Neural cell (in vitro differentiated cells): ENCODE results near the gene DRD4.

Experiments
- CTCF ChIP-seq: fragments of 450-650 bp; IDR thresholded peaks from 2 replicates; pipeline ENCODE4 v1.5.1; 2014; ENCODE audit warnings: antibody characterized with exemption, mild to moderate bottlenecking, moderate library complexity; ENCODE audit not compliant: poor library complexity, severe bottlenecking
- EP300 ChIP-seq: fragments of 450-650 bp; conservative IDR thresholded peaks from 2 replicates; pipeline ENCODE4 v1.6.1; 2014; ENCODE audit warnings: antibody characterized with exemption, mild to moderate bottlenecking, moderate library complexity; ENCODE audit not compliant: poor library complexity, severe bottlenecking
- EZH2 ChIP-seq: fragments of 200-600, 300-800 bp; shearing (Covaris generic), sonication (generic); IDR thresholded peaks from 2 replicates; pipeline ENCODE4 v1.6.1; 2014; ENCODE audit warnings: antibody characterized with exemption, low read length, borderline replicate concordance, mild to moderate bottlenecking; ENCODE audit not compliant: insufficient read depth, poor library complexity, severe bottlenecking
- POLR2AphosphoS5 ChIP-seq: IDR thresholded peaks from 2 replicates; pipeline ENCODE4 v1.6.1; 2012
- REST ChIP-seq: IDR thresholded peaks from 2 replicates; pipeline ENCODE4 v1.6.1; 2012; ENCODE audit warnings: borderline replicate concordance
- TAF1 ChIP-seq: IDR thresholded peaks from 2 replicates; pipeline ENCODE4 v1.6.1; 2012; ENCODE audit warnings: low read depth

GRCh38 chr11:653837-654236 lies 16.8 kb downstream of the DRD4 start:
- TF ChIP-seq CTCF (no peak), TAF1 (no peak), REST (no peak), EP300 (no peak), EZH2 (no peak), POLR2AphosphoS5 (no peak)
